ENCODE data around the gene DCUN1D4. TPM values are rescaled to one million over a fixed set of nuclear protein-coding genes. Genes with fewer than 3 reads are reported as not detected.
"Not testable (repeated sequence)": the region's sequence is repeated elsewhere in the genome, so short reads cannot be mapped to it uniquely, and the experiment has no call there.

Gene DCUN1D4
- polyA plus RNA-seq, 1 donor from 2014 or later, result 8.7 TPM

- Mint-ChIP-seq H3K27me3 (no peaks in the 10 kb centered on the region), H3K4me1 (peaks cover 0 to 6% (median 3%) of the 10 kb centered on the region in 3 donors), H3K4me3 (no peak overlapping the region), H3K27ac (no peak overlapping the region), H3K36me3 (peaks cover 3% of the 10 kb centered on the region), H3K9me3 (no peaks in the 10 kb centered on the region)
These were observed 53.0 kb downstream of the DCUN1D4 start for GRCh38 chr4:51895816-51896408.

GRCh38 chr4:51901363-51901762 lies 58.4 kb downstream of the DCUN1D4 start:
- H3K9me3 Mint-ChIP-seq, result no peaks in the 10 kb centered on the region
- no peak overlapping the region for H3K27ac Mint-ChIP-seq
- no peak overlapping the region for H3K4me3 Mint-ChIP-seq
- peaks cover 1% of the 10 kb centered on the region for H3K36me3 Mint-ChIP-seq
- no peaks in the 10 kb centered on the region for H3K27me3 Mint-ChIP-seq
- peaks cover 4 to 15% (median 15%) of the 10 kb centered on the region in 3 donors for H3K4me1 Mint-ChIP-seq

- H3K36me3 Mint-ChIP-seq, result peaks cover 11% of the 10 kb centered on the region
- no peaks in the 10 kb centered on the region for H3K27me3 Mint-ChIP-seq
- H3K27ac Mint-ChIP-seq, result no peak overlapping the region
- no peaks in the 10 kb centered on the region for H3K9me3 Mint-ChIP-seq
- no peak overlapping the region for H3K4me3 Mint-ChIP-seq
- H3K4me1 Mint-ChIP-seq, result peaks cover 4 to 18% (median 9%) of the 10 kb centered on the region in 3 donors
These were observed 63.4 kb downstream of the DCUN1D4 start for GRCh38 chr4:51906167-51906958.

GRCh38 chr4:51907006-51907669 lies 64.2 kb downstream of the DCUN1D4 start:
- no peak overlapping the region for H3K4me3 Mint-ChIP-seq
- peaks cover 12% of the 10 kb centered on the region for H3K36me3 Mint-ChIP-seq
- no peaks in the 10 kb centered on the region for H3K9me3 Mint-ChIP-seq
- peaks cover 4 to 18% (median 9%) of the 10 kb centered on the region in 3 donors for H3K4me1 Mint-ChIP-seq
- H3K27me3 Mint-ChIP-seq, result no peaks in the 10 kb centered on the region
- H3K27ac Mint-ChIP-seq, result no peak overlapping the region

- no peaks in the 10 kb centered on the region for H3K9me3 Mint-ChIP-seq
- no peak overlapping the region for H3K27ac Mint-ChIP-seq
- peaks cover 17% of the 10 kb centered on the region for H3K36me3 Mint-ChIP-seq
- no peaks in the 10 kb centered on the region for H3K27me3 Mint-ChIP-seq
- no peak overlapping the region for H3K4me3 Mint-ChIP-seq
- peaks cover 4 to 16% (median 9%) of the 10 kb centered on the region in 3 donors for H3K4me1 Mint-ChIP-seq
These were observed 66.3 kb downstream of the DCUN1D4 start for GRCh38 chr4:51909236-51909703.

GRCh38 chr4:51918251-51918650 lies 75.3 kb downstream of the DCUN1D4 start:
- Mint-ChIP-seq H3K9me3 (peaks cover 0 to 2% (median 0%) of the 10 kb centered on the region in 3 donors), H3K27ac (no peak overlapping the region), H3K4me3 (no peak overlapping the region), H3K36me3 (peaks cover 11% of the 10 kb centered on the region), H3K4me1 (no peaks in the 10 kb centered on the region), H3K27me3 (no peaks in the 10 kb centered on the region)

- peaks cover 0 to 2% (median 0%) of the 10 kb centered on the region in 3 donors for H3K9me3 Mint-ChIP-seq
- H3K27me3 Mint-ChIP-seq, result no peaks in the 10 kb centered on the region
- no peak overlapping the region for H3K4me3 Mint-ChIP-seq
- H3K36me3 Mint-ChIP-seq, result no peaks in the 10 kb centered on the region
- no peak overlapping the region for H3K27ac Mint-ChIP-seq
- no peaks in the 10 kb centered on the region for H3K4me1 Mint-ChIP-seq
These were observed 80.4 kb downstream of the DCUN1D4 start for GRCh38 chr4:51923343-51923742.

- Mint-ChIP-seq H3K36me3 (no peaks in the 10 kb centered on the region), H3K9me3 (peaks cover 0 to under 1% (median 0%) of the 10 kb centered on the region in 3 donors), H3K4me3 (no peak overlapping the region), H3K4me1 (no peaks in the 10 kb centered on the region), H3K27ac (no peak overlapping the region), H3K27me3 (no peaks in the 10 kb centered on the region)
These were observed 82.4 kb downstream of the DCUN1D4 start for GRCh38 chr4:51925307-51925706.

- H3K36me3 Mint-ChIP-seq, result no peaks in the 10 kb centered on the region
- no peaks in the 10 kb centered on the region for H3K27me3 Mint-ChIP-seq
- no peak overlapping the region for H3K27ac Mint-ChIP-seq
- no peaks in the 10 kb centered on the region for H3K9me3 Mint-ChIP-seq
- no peak overlapping the region for H3K4me3 Mint-ChIP-seq
- no peaks in the 10 kb centered on the region for H3K4me1 Mint-ChIP-seq
These were observed 87.6 kb downstream of the DCUN1D4 start for GRCh38 chr4:51930557-51930956.

- Mint-ChIP-seq H3K4me1 (no peaks in the 10 kb centered on the region), H3K4me3 (no peak overlapping the region), H3K36me3 (no peaks in the 10 kb centered on the region), H3K27me3 (no peaks in the 10 kb centered on the region), H3K9me3 (no peaks in the 10 kb centered on the region), H3K27ac (no peak overlapping the region)
These were observed 88.5 kb downstream of the DCUN1D4 start for GRCh38 chr4:51931461-51931860.

GRCh38 chr4:51932261-51932660 lies 89.3 kb downstream of the DCUN1D4 start:
- H3K9me3 Mint-ChIP-seq, result no peaks in the 10 kb centered on the region
- H3K27me3 Mint-ChIP-seq, result no peaks in the 10 kb centered on the region
- no peaks in the 10 kb centered on the region for H3K4me1 Mint-ChIP-seq
- no peaks in the 10 kb centered on the region for H3K36me3 Mint-ChIP-seq
- no peak overlapping the region for H3K27ac Mint-ChIP-seq
- no peak overlapping the region for H3K4me3 Mint-ChIP-seq

- Mint-ChIP-seq H3K4me3 (no peak overlapping the region), H3K27me3 (no peaks in the 10 kb centered on the region), H3K36me3 (no peaks in the 10 kb centered on the region), H3K27ac (no peak overlapping the region), H3K9me3 (no peaks in the 10 kb centered on the region), H3K4me1 (no peaks in the 10 kb centered on the region)
These were observed 89.7 kb downstream of the DCUN1D4 start for GRCh38 chr4:51932684-51933083.

- H3K4me1 Mint-ChIP-seq, H3K27ac Mint-ChIP-seq, H3K9me3 Mint-ChIP-seq, H3K36me3 Mint-ChIP-seq, H3K27me3 Mint-ChIP-seq, H3K4me3 Mint-ChIP-seq: not testable (repeated sequence)
These were observed 97.5 kb downstream of the DCUN1D4 start for GRCh38 chr4:51940460-51940859.

- H3K36me3 Mint-ChIP-seq, result no peaks in the 10 kb centered on the region
These were observed 99.3 kb downstream of the DCUN1D4 start for GRCh38 chr4:51942108-51942832.

GRCh38 chr4:51942833-51943215 lies 99.9 kb downstream of the DCUN1D4 start:
- peak overlapping the region in 1 of 3 donors; percentile 49 for H3K27ac Mint-ChIP-seq

More at GRCh38 chr4:51942108-51942832, 99.3 kb downstream of the DCUN1D4 start:
- Mint-ChIP-seq H3K4me1 (no peaks in the 10 kb centered on the region), H3K27ac (no peak overlapping the region), H3K9me3 (no peaks in the 10 kb centered on the region), H3K27me3 (peaks cover 4% of the 10 kb centered on the region), H3K4me3 (no peak overlapping the region)

More at GRCh38 chr4:51942833-51943215, 99.9 kb downstream of the DCUN1D4 start:
- no peaks in the 10 kb centered on the region for H3K9me3 Mint-ChIP-seq
- H3K27me3 Mint-ChIP-seq, result peaks cover 4% of the 10 kb centered on the region
- no peak overlapping the region for H3K4me3 Mint-ChIP-seq
- H3K36me3 Mint-ChIP-seq, result no peaks in the 10 kb centered on the region
- H3K4me1 Mint-ChIP-seq, result no peaks in the 10 kb centered on the region

Measured in IgD-negative memory B cell (primary cell).